Fibroblast of villous mesenchyme (primary cell): ENCODE results near the gene CDH20. TPM values are rescaled to one million over a fixed set of nuclear protein-coding genes. Genes with fewer than 3 reads are reported as not detected.

Experiments used
- DNase-seq: peaks from one replicate; pipeline ENCODE4 v3.0.0-alpha.2; 2010; ENCODE audit warnings: low read depth
- H3K4me3 ChIP-seq: 2 replicates; pipeline ENCODE4 v1.5.1; 2011; ENCODE audit warnings: low read depth, mild to moderate bottlenecking, low read length
- small RNA-seq: library from RNA; depleted of rRNA; stranded (forward); fragments of <200 nt; gene quantifications from one replicate; pipeline ENCODE3, GENCODE V24; 2012
- total RNA-seq: library from RNA; depleted of rRNA; stranded (reverse); fragments of >200 nt; gene quantifications from 2 replicates; pipeline ENCODE4 v1.2.3, GENCODE V29; 2012
- TF ChIP-seq, protein P1 (sequence below): IDR thresholded peaks from 2 replicates; pipeline ENCODE4 v1.5.1; 2012; ENCODE audit warnings: low read depth, mild to moderate bottlenecking, low read length; ENCODE audit not compliant: insufficient read depth

Gene CDH20
- total RNA-seq, 1 donor, result under 0.01 TPM

DNA sequence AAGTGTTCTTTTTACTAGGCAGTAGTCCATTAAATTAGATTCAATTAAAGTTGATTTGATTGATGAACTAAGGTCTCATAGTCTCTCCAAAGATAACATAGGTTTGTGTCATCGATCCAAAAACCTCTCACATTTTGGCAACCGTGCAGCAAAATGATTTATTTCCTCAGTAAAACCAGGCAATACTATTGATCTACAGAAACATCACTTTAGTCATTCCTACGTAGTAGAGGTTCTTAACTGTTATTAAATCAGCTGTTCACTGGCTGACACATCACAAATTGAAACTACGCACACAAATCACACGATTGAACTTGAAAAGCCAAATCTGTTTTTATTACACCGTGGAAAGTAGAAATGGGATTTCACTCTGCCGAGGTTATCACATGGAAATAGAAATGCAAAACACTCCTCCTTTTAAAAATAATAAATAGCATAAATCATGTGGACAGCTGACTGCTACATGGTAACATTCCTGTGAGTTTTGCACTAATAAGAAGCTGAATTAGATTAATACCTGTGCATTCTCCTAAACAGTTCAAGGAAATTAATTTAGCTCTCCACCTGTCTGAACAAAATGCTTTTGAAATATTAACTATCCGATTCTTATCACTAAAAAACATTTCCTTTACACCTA lies 262.5 kb downstream of the CDH20 start:
- TF ChIP-seq, protein P1, sequence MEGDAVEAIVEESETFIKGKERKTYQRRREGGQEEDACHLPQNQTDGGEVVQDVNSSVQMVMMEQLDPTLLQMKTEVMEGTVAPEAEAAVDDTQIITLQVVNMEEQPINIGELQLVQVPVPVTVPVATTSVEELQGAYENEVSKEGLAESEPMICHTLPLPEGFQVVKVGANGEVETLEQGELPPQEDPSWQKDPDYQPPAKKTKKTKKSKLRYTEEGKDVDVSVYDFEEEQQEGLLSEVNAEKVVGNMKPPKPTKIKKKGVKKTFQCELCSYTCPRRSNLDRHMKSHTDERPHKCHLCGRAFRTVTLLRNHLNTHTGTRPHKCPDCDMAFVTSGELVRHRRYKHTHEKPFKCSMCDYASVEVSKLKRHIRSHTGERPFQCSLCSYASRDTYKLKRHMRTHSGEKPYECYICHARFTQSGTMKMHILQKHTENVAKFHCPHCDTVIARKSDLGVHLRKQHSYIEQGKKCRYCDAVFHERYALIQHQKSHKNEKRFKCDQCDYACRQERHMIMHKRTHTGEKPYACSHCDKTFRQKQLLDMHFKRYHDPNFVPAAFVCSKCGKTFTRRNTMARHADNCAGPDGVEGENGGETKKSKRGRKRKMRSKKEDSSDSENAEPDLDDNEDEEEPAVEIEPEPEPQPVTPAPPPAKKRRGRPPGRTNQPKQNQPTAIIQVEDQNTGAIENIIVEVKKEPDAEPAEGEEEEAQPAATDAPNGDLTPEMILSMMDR, result no peak
- peak; percentile 73 for DNase-seq
- H3K4me3 ChIP-seq, result no peak overlapping the region

DNA sequence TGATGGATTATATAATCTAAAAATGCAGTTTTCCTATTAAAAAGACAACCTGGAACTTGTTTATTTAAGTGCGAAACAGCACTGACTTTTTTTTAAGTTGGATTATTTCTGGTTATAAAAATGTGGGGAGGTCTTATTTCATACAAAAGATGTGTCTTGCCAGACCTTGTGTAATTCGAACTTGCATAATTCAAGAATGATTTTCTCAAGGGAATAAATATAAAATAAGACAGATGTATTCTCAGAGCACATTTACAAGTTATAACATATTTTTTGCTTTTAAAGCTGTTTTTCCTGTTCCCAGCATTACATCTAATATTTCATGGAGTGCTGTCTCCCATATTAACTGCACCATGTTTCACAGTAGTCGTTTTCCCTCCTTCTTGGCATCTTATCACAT lies 263.1 kb downstream of the CDH20 start:
- no peak overlapping the region for H3K4me3 ChIP-seq
- TF ChIP-seq, protein P1, result no peak
- DNase-seq, result peak; percentile 75

DNA sequence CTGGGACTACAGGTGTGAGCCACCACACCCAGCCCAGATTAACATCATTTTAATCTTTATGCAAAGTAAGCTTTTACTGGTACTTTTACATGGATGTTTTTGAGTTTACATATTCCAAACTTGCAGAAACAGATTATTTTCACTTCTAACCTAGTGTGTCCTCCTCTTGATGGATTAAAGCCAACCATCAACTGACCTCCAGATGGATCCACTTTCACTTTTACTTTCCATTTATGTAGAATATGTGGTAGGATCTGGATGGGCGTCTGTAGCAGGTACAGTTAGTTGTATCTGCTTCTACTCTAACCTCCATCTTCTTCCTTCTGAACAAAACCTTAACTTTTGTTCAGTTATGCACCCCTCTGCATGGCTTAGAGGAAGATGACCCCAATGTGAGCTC lies 264.1 kb downstream of the CDH20 start:
- peak; percentile 40 for DNase-seq
- TF ChIP-seq, protein P1, result no peak
- no peak overlapping the region for H3K4me3 ChIP-seq

DNA sequence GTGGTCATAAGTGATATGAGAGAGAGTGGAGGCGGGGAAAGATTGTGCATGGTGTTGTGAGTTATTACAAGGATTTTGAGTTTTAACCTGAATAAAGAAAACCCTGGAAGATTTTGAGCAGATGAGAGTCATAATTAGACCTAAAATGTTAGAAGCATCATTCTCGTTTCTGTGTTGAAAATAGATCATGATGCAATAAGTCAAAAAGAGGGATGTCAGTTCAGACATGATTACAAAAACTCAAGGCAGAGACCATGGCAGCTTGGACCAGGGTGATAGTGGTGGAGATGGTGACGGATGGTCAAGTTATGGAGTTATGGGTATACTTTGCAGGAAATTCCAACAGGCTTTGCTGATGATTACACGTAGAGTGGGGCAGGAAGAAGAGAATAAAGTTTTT lies 267.2 kb downstream of the CDH20 start:
- no peak for DNase-seq
- H3K4me3 ChIP-seq, result no peak overlapping the region
- TF ChIP-seq, protein P1, result no peak

DNA sequence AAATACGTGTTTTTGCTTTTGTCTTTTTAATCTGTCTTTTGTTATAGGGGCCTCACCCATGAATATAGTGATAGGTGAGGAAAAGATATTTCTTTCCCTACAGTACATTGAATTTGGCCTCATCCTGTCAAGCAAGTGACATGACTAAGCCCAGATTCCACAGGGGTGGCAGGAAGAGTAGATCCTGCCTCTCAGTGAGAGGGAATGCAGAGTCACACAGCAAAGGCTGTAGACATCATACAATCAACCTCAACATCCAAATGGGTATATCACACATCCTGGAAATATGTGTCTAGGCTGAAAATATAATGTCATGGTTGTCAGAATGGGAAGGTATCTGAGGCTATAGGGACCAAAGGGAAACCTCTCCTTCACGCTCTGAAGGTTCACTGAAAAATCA lies 269.6 kb downstream of the CDH20 start:
- DNase-seq, result no peak
- TF ChIP-seq, protein P1, result no peak
- H3K4me3 ChIP-seq, result no peak overlapping the region

Small RNAs within 50 kb of the gene (small RNA-seq; reads per million reads assigned to genes)
- not detected for gene RNU6-116P
